ENCODE data around the gene ANTXR1.
"Not testable (repeated sequence)": the region's sequence is repeated elsewhere in the genome, so short reads cannot be mapped to it uniquely, and the experiment has no call there.

Gene ANTXR1

GRCh38 chr2:69244882-69245281 is 231.9 kb downstream of the ANTXR1 start:
- no peak for DNase-seq

- DNase-seq: no peak
Measured at GRCh38 chr2:69247583-69247982, 234.6 kb downstream of the ANTXR1 start.

GRCh38 chr2:69248232-69248631 is 235.3 kb downstream of the ANTXR1 start:
- DNase-seq: no peak

- DNase-seq: no peak
Measured at GRCh38 chr2:69250981-69251380, 238.0 kb downstream of the ANTXR1 start.

GRCh38 chr2:69251943-69252342 is 239.0 kb downstream of the ANTXR1 start:
- DNase-seq: no peak

GRCh38 chr2:69253112-69253511 is 240.1 kb downstream of the ANTXR1 start:
- no peak for DNase-seq

GRCh38 chr2:69253611-69254301 is 240.8 kb downstream of the ANTXR1 start:
- DNase-seq: no peak

- no peak for DNase-seq
Measured at GRCh38 chr2:69255760-69256159, 242.8 kb downstream of the ANTXR1 start.

- not testable (repeated sequence) for DNase-seq
Measured at GRCh38 chr2:69259994-69260591, 247.1 kb downstream of the ANTXR1 start.

- no peak for DNase-seq
Measured at GRCh38 chr2:69260666-69261065, 247.7 kb downstream of the ANTXR1 start.

GRCh38 chr2:69269330-69269729 is 256.4 kb downstream of the ANTXR1 start:
- no peak for DNase-seq

- no peak for DNase-seq
Measured at GRCh38 chr2:69271831-69272257, 258.9 kb downstream of the ANTXR1 start.

- no peak for DNase-seq
Measured at GRCh38 chr2:69272803-69273471, 260.0 kb downstream of the ANTXR1 start.

- DNase-seq: no peak
Measured at GRCh38 chr2:69275490-69275889, 262.5 kb downstream of the ANTXR1 start.

GRCh38 chr2:69278366-69278765 is 265.4 kb downstream of the ANTXR1 start:
- DNase-seq: no peak

GRCh38 chr2:69279211-69279610 is 266.2 kb downstream of the ANTXR1 start:
- no peak for DNase-seq

GRCh38 chr2:69279931-69280681 is 267.1 kb downstream of the ANTXR1 start:
- no peak for DNase-seq

- DNase-seq: no peak
Measured at GRCh38 chr2:69280796-69281412, 267.9 kb downstream of the ANTXR1 start.

- DNase-seq: no peak
Measured at GRCh38 chr2:69285379-69285894, 272.5 kb downstream of the ANTXR1 start.

- DNase-seq: no peak
Measured at GRCh38 chr2:69287544-69287943, 274.6 kb downstream of the ANTXR1 start.

GRCh38 chr2:69288429-69288828 is 275.4 kb downstream of the ANTXR1 start:
- no peak for DNase-seq

GRCh38 chr2:69291004-69291650 is 278.1 kb downstream of the ANTXR1 start:
- no peak for DNase-seq
